Measurements from ENCODE around the gene GJA1.
"Not testable (repeated sequence)": the region's sequence is repeated elsewhere in the genome, so short reads cannot be mapped to it uniquely, and the experiment has no call there.

The GJA1 gene

GRCh38 chr6:121436960-121437850, 1.8 kb downstream of the GJA1 start:
- peak; percentile 71 for DNase-seq (ENCODE audit: low spot score)

- no peak for DNase-seq (ENCODE audit: low spot score)
Measured at GRCh38 chr6:121437851-121438651, 2.6 kb downstream of the GJA1 start.

GRCh38 chr6:121438869-121439268, 3.4 kb downstream of the GJA1 start:
- no peak for DNase-seq (ENCODE audit: low spot score)

GRCh38 chr6:121439475-121439874, 4.0 kb downstream of the GJA1 start:
- DNase-seq (ENCODE audit: low spot score), result no peak

GRCh38 chr6:121439926-121440325, 4.5 kb downstream of the GJA1 start:
- DNase-seq (ENCODE audit: low spot score), result no peak

GRCh38 chr6:121441477-121441876, 6.0 kb downstream of the GJA1 start:
- no peak for DNase-seq (ENCODE audit: low spot score)

GRCh38 chr6:121442576-121442975, 7.1 kb downstream of the GJA1 start:
- DNase-seq (ENCODE audit: low spot score), result no peak

GRCh38 chr6:121443971-121444541, 8.6 kb downstream of the GJA1 start:
- DNase-seq (ENCODE audit: low spot score), result no peak

GRCh38 chr6:121446705-121447104, 11.3 kb downstream of the GJA1 start:
- DNase-seq (ENCODE audit: low spot score), result not testable (repeated sequence)

GRCh38 chr6:121447746-121448145, 12.3 kb downstream of the GJA1 start:
- DNase-seq (ENCODE audit: low spot score), result not testable (repeated sequence)

- DNase-seq (ENCODE audit: low spot score), result not testable (repeated sequence)
Measured at GRCh38 chr6:121448528-121448927, 13.1 kb downstream of the GJA1 start.

- no peak for DNase-seq (ENCODE audit: low spot score)
Measured at GRCh38 chr6:121449331-121449730, 13.9 kb downstream of the GJA1 start.

- no peak for DNase-seq (ENCODE audit: low spot score)
Measured at GRCh38 chr6:121450242-121450641, 14.8 kb downstream of the GJA1 start.

- no peak for DNase-seq (ENCODE audit: low spot score)
Measured at GRCh38 chr6:121451250-121451649, 15.8 kb downstream of the GJA1 start.

- no peak for DNase-seq (ENCODE audit: low spot score)
Measured at GRCh38 chr6:121453191-121453590, 17.7 kb downstream of the GJA1 start.

GRCh38 chr6:121460170-121460569, 24.7 kb downstream of the GJA1 start:
- no peak for DNase-seq (ENCODE audit: low spot score)

GRCh38 chr6:121463087-121463486, 27.6 kb downstream of the GJA1 start:
- DNase-seq (ENCODE audit: low spot score), result no peak

- no peak for DNase-seq (ENCODE audit: low spot score)
Measured at GRCh38 chr6:121465101-121465500, 29.7 kb downstream of the GJA1 start.

GRCh38 chr6:121479486-121480098, 44.1 kb downstream of the GJA1 start:
- no peak for DNase-seq (ENCODE audit: low spot score)

GRCh38 chr6:121480099-121480713, 44.8 kb downstream of the GJA1 start:
- DNase-seq (ENCODE audit: low spot score), result no peak

- DNase-seq (ENCODE audit: low spot score), result no peak
Measured at GRCh38 chr6:121482004-121482693, 46.7 kb downstream of the GJA1 start.

Measured in ecto neural progenitor cell (in vitro differentiated cells).